ENCODE data around the gene TMEM101. TPM values are rescaled to one million over a fixed set of nuclear protein-coding genes. Genes with fewer than 3 reads are reported as not detected.

TMEM101 gene
- total and polyA plus RNA-seq, 2 of the 13 experiments (the other 11 are each of a cell fraction or from before 2014, with no cell fraction given): 72.0 to 100 TPM

GRCh38 chr17:44014437-44015172, at the start of gene TMEM101 (continued):
- TF ChIP-seq CENPT (CRISPR knock-in tag; IDR thresholded peaks at IDR 0.05; ENCODE audit: low read depth) (peak; percentile 62; the same call in 1 of the 2 replicates), NR3C1 (CRISPR knock-in tag; IDR thresholded peaks at IDR 0.05) (no peak), DMTF1 (CRISPR knock-in tag; IDR thresholded peaks at IDR 0.05) (peak; percentile 80; the same call in 1 of the 2 replicates), ZNF550 (CRISPR knock-in tag; IDR thresholded peaks at IDR 0.05; ENCODE audit: borderline replicate concordance) (peak; percentile 87; the same call in 1 of the 2 replicates), GATAD1 (CRISPR knock-in tag; IDR thresholded peaks at IDR 0.05) (peak; percentile 99), ZNF207 (IDR thresholded peaks at IDR 0.05; ENCODE audit: borderline replicate concordance) (no peak), ZNF570 (CRISPR knock-in tag; IDR thresholded peaks at IDR 0.05; ENCODE audit: borderline replicate concordance) (no peak), FOSL2 (CRISPR knock-in tag; IDR thresholded peaks at IDR 0.05) (peak; percentile 79), ZNF557 (CRISPR knock-in tag; IDR thresholded peaks at IDR 0.05) (peak; percentile 23; the same call in 1 of the 2 replicates), MBD4 (IDR thresholded peaks at IDR 0.05; ENCODE audit: borderline replicate concordance, low read length) (no peak), MYC (CRISPR knock-in tag; IDR thresholded peaks at IDR 0.05; ENCODE audit: borderline replicate concordance) (peak; percentile 92), ZBTB7A (CRISPR knock-in tag; IDR thresholded peaks at IDR 0.05) (peak; percentile 93), KDM6A (CRISPR knock-in tag; IDR thresholded peaks at IDR 0.05; ENCODE audit: low read depth) (peak; percentile 41; the same call in 1 of the 2 replicates), MLXIP (CRISPR knock-in tag; IDR thresholded peaks at IDR 0.05; ENCODE audit: borderline replicate concordance) (no peak), ELF1 (CRISPR knock-in tag; IDR thresholded peaks at IDR 0.05) (peak; percentile 98), ZFP90 (CRISPR knock-in tag; IDR thresholded peaks at IDR 0.05; ENCODE audit: borderline replicate concordance) (peak; percentile 86), GTF2F1 (IDR thresholded peaks at IDR 0.05; ENCODE audit: low read length) (peak; percentile 67; the same call in 1 of the 2 replicates), ZNF563 (CRISPR knock-in tag; IDR thresholded peaks at IDR 0.05) (no peak; the same call in none of the 2 replicates), ZNF335 (CRISPR knock-in tag; IDR thresholded peaks at IDR 0.05) (peak; percentile 95), SCMH1 (CRISPR knock-in tag; IDR thresholded peaks at IDR 0.05; ENCODE audit: borderline replicate concordance) (no peak), KMT2B (CRISPR knock-in tag; IDR thresholded peaks at IDR 0.05) (peak; percentile 92), JUNB (CRISPR knock-in tag; IDR thresholded peaks at IDR 0.05; ENCODE audit: borderline replicate concordance) (no peak), HMGXB4 (CRISPR knock-in tag; IDR thresholded peaks at IDR 0.05; ENCODE audit: borderline replicate concordance in 1 of 2, low read depth in 1 of 2) (peak; percentile 87), FOXK1 (CRISPR knock-in tag; IDR thresholded peaks at IDR 0.05; ENCODE audit: borderline replicate concordance, low read depth) (peak; percentile 94)

Measured in HepG2 (cell line).